Measurements from ENCODE around the gene SCUBE1.

Gene SCUBE1

DNA sequence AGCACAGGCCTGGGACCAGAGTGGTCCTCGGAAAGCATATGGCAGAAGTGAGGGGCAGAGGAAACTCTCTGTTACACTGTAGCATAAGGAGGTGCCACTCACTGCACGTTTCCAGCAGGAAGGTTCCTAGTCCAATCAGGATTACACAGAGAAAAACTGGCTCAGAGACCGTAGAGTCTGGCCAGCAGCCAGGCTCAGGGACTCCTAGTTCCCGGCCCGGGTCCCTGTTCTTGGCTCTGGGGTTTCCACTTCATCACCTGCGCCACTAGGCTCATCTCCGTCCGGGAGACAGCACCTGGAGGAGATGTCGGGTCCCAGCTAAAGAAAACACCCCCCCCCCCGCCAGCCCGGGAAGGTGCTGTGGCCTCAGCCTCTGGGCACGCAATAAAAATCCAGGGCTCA lies 157.3 kb downstream of the SCUBE1 start:
- TF ChIP-seq TCF4 (CRISPR knock-in tag; IDR thresholded peaks at IDR 0.05; ENCODE audit: borderline replicate concordance) (no peak), CREB5 (CRISPR knock-in tag; IDR thresholded peaks at IDR 0.05; ENCODE audit: low read depth) (no peak), ISL1 (CRISPR knock-in tag; IDR thresholded peaks at IDR 0.05) (no peak), PPARA (CRISPR knock-in tag; IDR thresholded peaks at IDR 0.05; ENCODE audit: borderline replicate concordance) (no peak), SNAI2 (CRISPR knock-in tag; IDR thresholded peaks at IDR 0.05) (no peak)
- ATAC-seq = peak; percentile 51

GRCh38 chr22:43183496-43184277 lies 159.5 kb downstream of the SCUBE1 start:
- ATAC-seq = no peak
- TF ChIP-seq TCF4 (CRISPR knock-in tag; IDR thresholded peaks at IDR 0.05; ENCODE audit: borderline replicate concordance) (no peak), ZNF8 (CRISPR knock-in tag; IDR thresholded peaks at IDR 0.05) (no peak), ESRRG (CRISPR knock-in tag; IDR thresholded peaks at IDR 0.05) (no peak), ARNTL (CRISPR knock-in tag; IDR thresholded peaks at IDR 0.05; ENCODE audit: borderline replicate concordance, low read depth) (no peak), ZNF70 (CRISPR knock-in tag; IDR thresholded peaks at IDR 0.05) (no peak), ZC3H10 (CRISPR knock-in tag; IDR thresholded peaks at IDR 0.05) (no peak)
- TF ChIP-seq, protein P1, sequence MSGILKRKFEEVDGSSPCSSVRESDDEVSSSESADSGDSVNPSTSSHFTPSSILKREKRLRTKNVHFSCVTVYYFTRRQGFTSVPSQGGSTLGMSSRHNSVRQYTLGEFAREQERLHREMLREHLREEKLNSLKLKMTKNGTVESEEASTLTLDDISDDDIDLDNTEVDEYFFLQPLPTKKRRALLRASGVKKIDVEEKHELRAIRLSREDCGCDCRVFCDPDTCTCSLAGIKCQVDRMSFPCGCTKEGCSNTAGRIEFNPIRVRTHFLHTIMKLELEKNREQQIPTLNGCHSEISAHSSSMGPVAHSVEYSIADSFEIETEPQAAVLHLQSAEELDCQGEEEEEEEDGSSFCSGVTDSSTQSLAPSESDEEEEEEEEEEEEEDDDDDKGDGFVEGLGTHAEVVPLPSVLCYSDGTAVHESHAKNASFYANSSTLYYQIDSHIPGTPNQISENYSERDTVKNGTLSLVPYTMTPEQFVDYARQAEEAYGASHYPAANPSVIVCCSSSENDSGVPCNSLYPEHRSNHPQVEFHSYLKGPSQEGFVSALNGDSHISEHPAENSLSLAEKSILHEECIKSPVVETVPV (CRISPR knock-in tag; IDR thresholded peaks at IDR 0.05) = no peak

DNA sequence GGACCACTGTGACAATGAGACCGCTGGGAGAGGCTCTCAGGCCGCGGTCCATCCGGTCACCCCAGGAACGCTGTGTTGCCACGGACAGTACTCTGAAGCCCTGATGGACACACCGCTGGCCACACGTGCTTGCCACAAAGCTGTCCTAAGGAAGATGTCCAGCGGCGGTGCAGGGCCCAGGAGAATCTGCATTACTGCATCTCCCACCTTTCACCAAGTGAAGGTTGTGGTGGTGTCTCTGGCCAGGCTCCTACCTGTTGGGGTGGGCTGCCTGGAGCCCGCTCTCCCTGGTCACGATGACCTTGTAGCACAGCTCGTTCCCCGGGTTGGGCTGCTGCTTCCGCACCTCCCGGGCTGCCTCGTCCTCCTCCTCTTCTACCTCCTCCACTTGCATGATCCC lies 160.4 kb downstream of the SCUBE1 start:
- ATAC-seq = no peak
- no peak for TF ChIP-seq RARB (CRISPR knock-in tag; IDR thresholded peaks at IDR 0.05)
- TF ChIP-seq ZNF70 (CRISPR knock-in tag; IDR thresholded peaks at IDR 0.05) = no peak
- no peak for TF ChIP-seq TOX (CRISPR knock-in tag; IDR thresholded peaks at IDR 0.05; ENCODE audit: borderline replicate concordance)
- TF ChIP-seq GLIS3 (CRISPR knock-in tag; IDR thresholded peaks at IDR 0.05) = no peak
- TF ChIP-seq ZNF565 (CRISPR knock-in tag; conservative IDR thresholded peaks at IDR 0.05; ENCODE audit: low read depth) = no peak
- TF ChIP-seq, protein P2, sequence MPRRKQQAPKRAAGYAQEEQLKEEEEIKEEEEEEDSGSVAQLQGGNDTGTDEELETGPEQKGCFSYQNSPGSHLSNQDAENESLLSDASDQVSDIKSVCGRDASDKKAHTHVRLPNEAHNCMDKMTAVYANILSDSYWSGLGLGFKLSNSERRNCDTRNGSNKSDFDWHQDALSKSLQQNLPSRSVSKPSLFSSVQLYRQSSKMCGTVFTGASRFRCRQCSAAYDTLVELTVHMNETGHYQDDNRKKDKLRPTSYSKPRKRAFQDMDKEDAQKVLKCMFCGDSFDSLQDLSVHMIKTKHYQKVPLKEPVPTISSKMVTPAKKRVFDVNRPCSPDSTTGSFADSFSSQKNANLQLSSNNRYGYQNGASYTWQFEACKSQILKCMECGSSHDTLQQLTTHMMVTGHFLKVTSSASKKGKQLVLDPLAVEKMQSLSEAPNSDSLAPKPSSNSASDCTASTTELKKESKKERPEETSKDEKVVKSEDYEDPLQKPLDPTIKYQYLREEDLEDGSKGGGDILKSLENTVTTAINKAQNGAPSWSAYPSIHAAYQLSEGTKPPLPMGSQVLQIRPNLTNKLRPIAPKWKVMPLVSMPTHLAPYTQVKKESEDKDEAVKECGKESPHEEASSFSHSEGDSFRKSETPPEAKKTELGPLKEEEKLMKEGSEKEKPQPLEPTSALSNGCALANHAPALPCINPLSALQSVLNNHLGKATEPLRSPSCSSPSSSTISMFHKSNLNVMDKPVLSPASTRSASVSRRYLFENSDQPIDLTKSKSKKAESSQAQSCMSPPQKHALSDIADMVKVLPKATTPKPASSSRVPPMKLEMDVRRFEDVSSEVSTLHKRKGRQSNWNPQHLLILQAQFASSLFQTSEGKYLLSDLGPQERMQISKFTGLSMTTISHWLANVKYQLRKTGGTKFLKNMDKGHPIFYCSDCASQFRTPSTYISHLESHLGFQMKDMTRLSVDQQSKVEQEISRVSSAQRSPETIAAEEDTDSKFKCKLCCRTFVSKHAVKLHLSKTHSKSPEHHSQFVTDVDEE (CRISPR knock-in tag; IDR thresholded peaks at IDR 0.05) = no peak
- no peak for TF ChIP-seq ZC3H10 (CRISPR knock-in tag; IDR thresholded peaks at IDR 0.05)
- TF ChIP-seq PPARA (CRISPR knock-in tag; IDR thresholded peaks at IDR 0.05; ENCODE audit: borderline replicate concordance) = no peak
- no peak for TF ChIP-seq ARNTL (CRISPR knock-in tag; IDR thresholded peaks at IDR 0.05; ENCODE audit: borderline replicate concordance, low read depth)
- no peak for TF ChIP-seq CSDC2 (CRISPR knock-in tag; IDR thresholded peaks at IDR 0.05)
- no peak for TF ChIP-seq ZNF8 (CRISPR knock-in tag; IDR thresholded peaks at IDR 0.05)
- TF ChIP-seq CREB5 (CRISPR knock-in tag; IDR thresholded peaks at IDR 0.05; ENCODE audit: low read depth) = no peak
- TF ChIP-seq ZFP30 (CRISPR knock-in tag; IDR thresholded peaks at IDR 0.05) = no peak
- no peak for TF ChIP-seq ISL1 (CRISPR knock-in tag; IDR thresholded peaks at IDR 0.05)
- TF ChIP-seq POU6F1 (CRISPR knock-in tag; IDR thresholded peaks at IDR 0.05; ENCODE audit: borderline replicate concordance, low read depth) = no peak

Measured in SK-N-SH treated with all-trans-retinoic acid at 6 μM for 48 hours (cell line).